ENCODE results near the gene TAOK2.

- TF ChIP-seq, protein P1, sequence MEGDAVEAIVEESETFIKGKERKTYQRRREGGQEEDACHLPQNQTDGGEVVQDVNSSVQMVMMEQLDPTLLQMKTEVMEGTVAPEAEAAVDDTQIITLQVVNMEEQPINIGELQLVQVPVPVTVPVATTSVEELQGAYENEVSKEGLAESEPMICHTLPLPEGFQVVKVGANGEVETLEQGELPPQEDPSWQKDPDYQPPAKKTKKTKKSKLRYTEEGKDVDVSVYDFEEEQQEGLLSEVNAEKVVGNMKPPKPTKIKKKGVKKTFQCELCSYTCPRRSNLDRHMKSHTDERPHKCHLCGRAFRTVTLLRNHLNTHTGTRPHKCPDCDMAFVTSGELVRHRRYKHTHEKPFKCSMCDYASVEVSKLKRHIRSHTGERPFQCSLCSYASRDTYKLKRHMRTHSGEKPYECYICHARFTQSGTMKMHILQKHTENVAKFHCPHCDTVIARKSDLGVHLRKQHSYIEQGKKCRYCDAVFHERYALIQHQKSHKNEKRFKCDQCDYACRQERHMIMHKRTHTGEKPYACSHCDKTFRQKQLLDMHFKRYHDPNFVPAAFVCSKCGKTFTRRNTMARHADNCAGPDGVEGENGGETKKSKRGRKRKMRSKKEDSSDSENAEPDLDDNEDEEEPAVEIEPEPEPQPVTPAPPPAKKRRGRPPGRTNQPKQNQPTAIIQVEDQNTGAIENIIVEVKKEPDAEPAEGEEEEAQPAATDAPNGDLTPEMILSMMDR (CRISPR knock-in tag; IDR thresholded peaks at IDR 0.05) = no peak
- TF ChIP-seq USF2 (IDR thresholded peaks at IDR 0.05; ENCODE audit: low read depth, low read length) (no peak), USF2 (CRISPR knock-in tag; IDR thresholded peaks at IDR 0.05; ENCODE audit: borderline replicate concordance) (no peak), POLR2A (IDR thresholded peaks at IDR 0.05; ENCODE audit: insufficient read depth in 1 of 2, low read depth in 2 of 2, low read length in 2 of 2) (peak in 1 of 2 experiments; percentile 37; a peak in 1 of 4 replicates), TP53 (CRISPR knock-in tag; conservative IDR thresholded peaks at IDR 0.05) (no peak)
These were observed 18.8 kb downstream of the TAOK2 start for GRCh38 chr16:29992344-29992967.

Measured in HepG2 (cell line).